ENCODE measurements around the gene EOMES. TPM values are rescaled to one million over a fixed set of nuclear protein-coding genes. Genes with fewer than 3 reads are reported as not detected.

Gene EOMES
- total RNA-seq, 2 donors from 2014 or later: 0.39 to 0.74 TPM

DNA sequence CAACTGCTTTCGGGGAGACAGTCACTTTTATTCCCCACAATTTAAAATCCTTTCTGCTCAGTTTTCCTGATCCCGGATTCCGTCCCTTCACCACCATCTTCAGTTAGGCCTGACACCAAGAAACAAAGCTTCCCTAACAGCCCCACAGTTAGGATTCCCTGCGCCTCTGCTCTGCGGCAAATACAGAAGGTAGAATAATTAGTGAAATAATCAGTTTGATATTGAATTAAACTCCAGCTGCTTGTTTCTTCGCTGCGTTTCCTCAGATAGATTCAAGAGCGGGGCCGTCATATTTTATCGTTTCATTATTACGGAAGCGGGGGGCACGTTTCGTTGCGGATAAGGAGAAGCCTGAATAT lies 1.3 kb upstream of the EOMES start:
- no peak for DNase-seq
- intact Hi-C loops (cut with DNase I): no loop called here
- no peak for ATAC-seq

DNA sequence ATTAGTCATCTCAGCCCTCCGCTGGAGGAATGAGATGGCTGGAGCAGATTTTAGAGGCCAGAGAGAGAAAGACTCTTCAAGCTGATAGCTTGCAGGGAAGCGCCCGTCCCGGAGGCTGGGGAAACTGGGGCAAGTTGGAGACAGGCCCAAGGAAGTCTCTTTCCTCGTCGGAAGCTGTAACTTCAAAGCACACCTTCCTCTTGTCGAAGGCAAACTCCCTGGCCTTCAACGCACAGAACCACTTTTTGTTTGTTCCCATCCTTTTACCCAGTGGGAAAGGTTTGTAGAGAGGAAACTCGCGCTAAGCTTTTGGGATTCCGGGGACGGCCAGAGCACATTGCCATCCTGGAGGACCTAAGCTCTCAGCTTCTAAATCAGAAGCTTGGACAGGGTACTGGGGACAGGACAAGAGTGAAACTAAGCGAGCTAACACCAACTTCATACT lies 900 bp upstream of the EOMES start:
- ATAC-seq: no peak
- no peak for DNase-seq
- intact Hi-C loops (cut with DNase I): no loop called here

DNA sequence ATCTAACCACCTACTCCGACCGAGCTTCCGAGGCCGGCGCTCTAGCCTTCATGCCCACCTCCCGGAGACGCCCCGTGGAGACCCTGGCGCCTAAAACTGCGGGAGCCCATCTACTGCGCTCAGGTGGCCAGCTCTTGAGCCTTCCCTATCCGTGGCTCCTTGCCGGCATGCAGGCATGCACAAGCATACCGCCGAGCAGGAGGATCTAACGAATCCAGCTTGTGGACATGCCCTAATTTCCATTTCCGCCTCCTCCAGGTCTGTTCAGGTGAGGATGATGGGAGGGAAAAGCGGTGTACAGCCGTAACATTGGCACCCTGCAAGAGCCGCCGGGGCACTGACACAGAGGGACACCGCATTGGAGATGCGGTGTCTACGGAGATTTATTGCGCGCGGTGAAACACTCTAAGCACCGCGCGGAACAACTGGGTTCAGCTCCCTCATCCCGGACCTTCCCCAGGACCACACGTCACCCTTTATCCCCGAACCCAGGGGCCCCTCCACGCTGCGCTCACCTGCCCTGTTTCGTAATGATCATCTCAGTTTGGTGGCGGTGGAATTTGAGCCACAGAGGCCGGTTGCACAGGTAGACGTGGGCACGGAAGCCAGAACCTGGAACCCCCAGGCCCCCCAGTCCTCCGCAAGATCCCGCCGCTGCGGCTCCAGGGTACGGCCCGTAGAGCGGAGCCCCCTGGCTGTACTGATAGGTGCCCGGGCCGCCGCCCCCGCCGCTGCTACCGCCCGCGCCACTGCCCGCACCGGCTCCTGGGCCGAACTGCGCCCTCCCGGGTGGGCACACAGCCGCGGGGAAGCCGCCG lies 1.0 kb downstream of the EOMES start:
- intact Hi-C loops (cut with DNase I): no loop called here
- peak in 1 of 2 donors; percentile 10 for ATAC-seq
- DNase-seq: no peak

DNA sequence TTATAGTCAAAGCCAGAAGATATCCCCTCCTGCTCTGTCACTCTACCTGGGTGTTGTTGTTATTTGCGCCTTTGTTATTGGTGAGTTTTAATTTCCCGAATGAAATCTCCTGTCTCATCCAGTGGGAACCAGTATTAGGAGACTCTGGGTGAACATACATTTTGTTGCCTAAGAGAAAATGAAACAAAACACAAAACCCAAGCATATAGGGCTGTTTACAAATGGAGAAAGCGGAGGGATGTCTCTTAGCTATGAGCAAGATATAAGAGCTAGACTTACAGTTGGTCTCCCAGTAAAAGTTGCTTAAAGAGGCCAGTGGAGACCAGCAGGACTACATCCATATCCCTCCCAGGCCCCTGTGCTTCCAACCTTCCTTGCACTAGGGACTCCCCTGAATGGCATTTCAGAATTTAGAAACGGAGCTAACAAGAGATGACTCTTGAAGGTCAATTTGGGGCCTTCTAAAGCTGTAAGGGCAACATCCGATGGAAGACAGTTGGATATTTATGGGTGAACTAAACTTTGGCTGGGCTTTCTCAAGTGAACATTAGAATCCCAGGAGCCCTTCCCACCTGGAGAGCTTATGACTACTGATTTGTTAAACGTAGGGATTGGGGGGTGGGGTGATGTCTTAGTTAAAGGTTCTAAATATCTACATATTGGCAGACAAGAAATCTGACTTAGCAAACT lies 2.7 kb downstream of the EOMES start:
- intact Hi-C loops (cut with DNase I): no loop called here
- ATAC-seq: no peak
- no peak for DNase-seq

DNA sequence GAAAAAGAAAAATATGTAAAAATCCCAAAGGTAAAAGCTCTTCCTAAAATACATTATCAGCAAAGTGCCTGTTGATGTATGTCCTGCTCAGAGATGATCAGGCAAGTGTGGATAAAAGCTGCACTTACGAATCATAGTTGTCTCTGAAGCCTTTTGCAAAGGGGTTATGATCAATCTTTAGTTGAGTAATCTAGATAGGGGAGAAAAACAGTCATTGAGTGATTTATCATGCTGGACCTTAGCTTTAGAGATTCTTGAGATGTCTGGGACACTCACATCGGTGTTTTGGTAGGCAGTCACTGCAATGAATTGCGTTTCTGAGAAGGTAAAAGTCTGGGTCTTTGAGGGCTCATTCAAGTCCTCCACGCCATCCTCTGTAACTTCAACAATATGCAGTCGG lies 3.7 kb downstream of the EOMES start:
- DNase-seq: no peak
- intact Hi-C loops (cut with DNase I): no loop called here
- ATAC-seq: no peak

DNA sequence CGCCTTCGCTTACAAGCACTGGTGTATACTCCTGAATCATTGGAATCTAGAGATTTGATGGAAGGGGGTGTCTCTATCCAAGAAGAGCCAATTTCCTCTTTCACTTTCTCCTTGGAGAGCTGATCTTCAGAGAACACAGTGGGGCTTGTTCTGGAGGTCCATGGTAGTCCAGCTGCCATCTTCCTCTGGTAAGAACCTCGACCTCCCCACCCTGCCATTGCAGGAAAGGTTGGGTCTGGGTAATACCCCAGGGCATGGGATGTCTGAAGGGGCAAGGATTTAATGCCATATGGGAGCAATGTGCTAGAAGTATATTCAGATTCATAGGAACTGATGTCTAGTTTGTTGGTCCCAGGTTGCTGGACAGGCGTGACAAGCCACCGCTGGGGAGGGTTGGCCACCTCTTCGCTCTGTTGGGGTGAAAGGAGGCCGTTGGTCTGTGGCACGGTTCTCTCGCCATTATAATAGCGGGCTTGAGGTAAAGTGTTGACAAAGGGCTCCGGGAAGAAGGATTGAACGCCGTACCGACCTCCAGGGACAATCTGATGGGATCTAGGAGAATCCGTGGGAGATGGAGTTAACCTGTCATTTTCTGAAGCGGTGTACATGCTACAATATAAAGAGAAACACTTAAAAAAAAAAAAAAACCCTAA lies 4.8 kb downstream of the EOMES start:
- ATAC-seq: no peak
- intact Hi-C loops (cut with DNase I): no loop called here
- no peak for DNase-seq

DNA sequence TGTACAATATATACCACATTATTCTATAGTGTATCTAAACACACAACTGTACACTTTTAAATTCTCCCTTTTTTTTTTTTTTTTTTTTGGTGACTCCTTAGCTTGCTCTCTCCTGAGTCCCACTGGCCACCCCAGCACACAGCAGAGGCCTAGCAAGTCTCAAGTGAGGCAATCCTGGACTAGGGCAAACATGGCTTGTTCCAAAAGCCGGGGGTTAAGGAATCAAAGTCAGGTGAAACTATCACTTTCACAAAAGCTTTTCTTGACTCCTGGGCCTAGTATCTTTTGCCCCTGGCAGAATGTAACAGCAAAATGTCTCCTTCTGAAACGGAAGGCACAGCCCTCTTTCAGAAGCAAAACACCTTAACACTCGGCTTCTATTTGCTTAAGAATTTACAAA lies 5.8 kb downstream of the EOMES start:
- intact Hi-C loops (cut with DNase I): no loop called here
- ATAC-seq (no peak), DNase-seq (no peak)

DNA sequence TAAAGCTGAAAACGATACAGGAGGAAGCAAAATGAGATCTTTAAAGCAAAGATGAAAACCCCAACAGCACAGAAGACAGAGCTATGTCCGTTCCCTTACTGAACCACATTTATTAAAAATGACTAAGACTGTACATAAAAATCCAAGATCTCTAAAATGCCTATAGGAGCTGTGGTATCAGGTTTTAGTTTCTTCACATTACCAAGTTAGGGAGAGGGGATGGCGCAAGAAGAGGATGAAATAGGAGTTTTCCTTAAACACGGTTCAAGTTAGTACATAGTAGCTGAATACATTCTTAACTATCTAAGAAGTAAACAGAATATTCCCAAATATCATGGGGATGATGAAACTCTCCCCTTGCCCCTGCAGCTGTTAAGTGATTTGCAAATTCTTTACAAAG lies 6.3 kb downstream of the EOMES start:
- intact Hi-C loops (cut with DNase I): loop anchor here in 1 of 2 donors (2.0 kb wide), 1 partner anchor 613 kb away; no protein-coding TSS in a partner anchor
- DNase-seq (no peak), ATAC-seq (no peak)

DNA sequence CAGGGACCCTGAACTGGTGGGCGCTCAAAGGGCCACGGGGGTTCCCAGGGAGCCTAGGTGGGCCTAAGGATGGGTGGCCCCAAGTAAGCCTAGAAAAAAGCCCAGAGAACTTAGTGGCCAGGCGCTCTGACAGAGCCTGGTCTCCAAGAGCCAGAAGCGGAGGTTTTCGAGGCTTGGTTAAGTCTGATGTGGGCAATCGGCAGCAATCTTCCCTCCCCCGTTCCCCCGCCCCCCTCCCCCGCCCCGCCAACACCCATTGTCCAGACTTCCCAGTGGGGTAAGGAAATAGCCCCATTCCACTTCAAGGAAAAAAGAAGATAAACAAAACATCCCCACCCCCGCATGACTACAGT lies 6.7 kb downstream of the EOMES start:
- intact Hi-C loops (cut with DNase I): loop anchor here in 1 of 2 donors (2.0 kb wide), 1 partner anchor 613 kb away; no protein-coding TSS in a partner anchor

DNA sequence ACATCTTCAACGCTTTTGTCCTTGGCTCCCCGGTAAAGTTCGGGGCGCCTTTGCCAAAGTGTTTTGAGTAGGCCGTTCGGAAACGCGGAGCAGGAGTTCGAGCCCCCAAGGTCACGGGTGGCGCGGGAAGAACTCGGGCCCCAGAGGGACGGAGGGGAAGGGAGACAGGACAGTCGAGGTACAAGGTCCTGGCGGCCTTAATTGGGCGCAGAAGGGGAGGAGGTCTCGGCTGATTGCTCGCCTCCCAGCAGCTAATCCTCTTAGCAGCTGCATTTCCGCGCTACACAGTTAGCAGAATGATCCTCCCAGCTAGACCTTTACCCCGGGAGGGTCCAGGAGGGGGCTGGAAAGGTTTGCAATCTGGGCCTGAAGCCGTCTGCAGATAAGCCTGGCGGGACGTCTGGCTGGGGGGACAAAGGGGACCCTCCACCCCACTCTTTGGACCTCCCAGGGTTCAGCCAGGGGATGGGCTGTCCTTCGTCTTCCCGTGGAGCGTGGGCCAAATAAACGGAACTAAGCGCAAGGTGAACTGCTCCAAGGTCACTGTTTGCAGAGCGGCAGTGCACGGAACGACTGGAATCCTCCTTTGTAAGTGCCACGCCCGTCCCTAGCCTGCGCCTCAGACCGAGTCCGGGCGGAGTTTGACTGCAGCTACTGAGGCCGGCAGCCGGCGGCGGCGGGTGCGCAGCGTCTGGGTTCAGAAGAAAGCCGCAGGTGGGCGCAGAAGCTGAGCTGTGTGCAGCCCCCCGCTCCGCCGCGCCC lies 7.2 kb downstream of the EOMES start:
- ATAC-seq: peak in 1 of 2 donors; percentile 20
- intact Hi-C loops (cut with DNase I): loop anchor here (2.0 to 5.0 kb wide), 2 partner anchors 612 to 614 kb away; no protein-coding TSS in a partner anchor
- DNase-seq: no peak

More for the DNA sequence above, 6.7 kb downstream of the EOMES start:
- DNase-seq (no peak), ATAC-seq (no peak)

DNA sequence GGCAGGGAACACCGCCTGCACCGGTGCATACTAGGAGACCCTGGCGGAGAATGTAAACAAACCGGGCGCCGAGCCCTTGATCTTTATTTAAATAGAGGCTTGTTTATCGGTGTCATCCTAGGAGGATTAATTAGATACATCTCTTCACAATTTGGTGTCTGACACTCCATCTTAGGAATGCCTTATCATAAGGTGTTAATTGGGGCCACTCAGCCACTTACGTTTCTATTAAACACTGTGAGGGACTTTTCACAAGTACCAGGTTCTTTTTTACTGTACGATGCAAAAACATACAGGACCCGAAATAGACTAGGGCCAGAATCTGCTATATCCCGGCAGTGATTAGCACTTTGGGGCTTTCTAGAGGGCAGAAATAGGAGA lies 8.0 kb downstream of the EOMES start:
- intact Hi-C loops (cut with DNase I): loop anchor here (2.0 to 5.0 kb wide), 2 partner anchors 613 to 615 kb away; no protein-coding TSS in a partner anchor
- ATAC-seq: no peak
- no peak for DNase-seq

DNA sequence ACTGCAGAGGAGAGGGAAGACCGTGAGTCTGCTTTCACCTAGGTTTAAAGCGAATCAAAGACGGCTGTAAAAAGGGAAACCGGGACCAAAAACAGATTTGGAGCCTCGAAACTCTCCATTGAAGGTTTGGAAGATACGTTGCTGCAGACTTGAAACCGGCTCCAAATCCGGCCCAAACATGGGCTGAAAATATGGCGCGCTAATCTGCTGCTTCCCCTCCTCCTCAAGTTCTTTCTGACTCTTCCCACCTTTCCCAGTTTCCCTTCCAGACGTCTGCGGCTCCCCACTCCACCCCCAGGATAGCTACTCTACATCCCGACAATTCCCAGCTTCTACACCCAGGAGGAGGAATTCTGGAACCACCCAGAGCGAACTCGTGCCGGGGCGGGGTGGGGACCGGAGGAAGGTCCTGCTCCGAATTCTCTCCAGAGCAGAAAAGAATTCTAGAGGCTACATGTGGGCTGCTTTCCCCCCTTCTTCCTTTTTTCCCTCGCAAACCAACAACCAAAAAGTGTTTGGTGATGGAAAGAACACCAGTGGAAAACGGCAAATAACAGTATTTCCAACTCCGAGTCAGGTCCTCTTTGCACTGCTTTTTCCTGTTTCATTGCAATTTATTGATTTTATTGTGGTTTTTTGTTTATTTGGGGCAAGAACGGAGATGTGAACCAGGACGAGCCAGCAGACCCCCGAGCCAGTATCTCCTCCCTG lies 8.5 kb downstream of the EOMES start:
- intact Hi-C loops (cut with DNase I): loop anchor here (2.0 to 5.0 kb wide), 2 partner anchors 614 to 615 kb away; no protein-coding TSS in a partner anchor
- ATAC-seq (peak in 1 of 2 donors; percentile 13), DNase-seq (no peak)

DNA sequence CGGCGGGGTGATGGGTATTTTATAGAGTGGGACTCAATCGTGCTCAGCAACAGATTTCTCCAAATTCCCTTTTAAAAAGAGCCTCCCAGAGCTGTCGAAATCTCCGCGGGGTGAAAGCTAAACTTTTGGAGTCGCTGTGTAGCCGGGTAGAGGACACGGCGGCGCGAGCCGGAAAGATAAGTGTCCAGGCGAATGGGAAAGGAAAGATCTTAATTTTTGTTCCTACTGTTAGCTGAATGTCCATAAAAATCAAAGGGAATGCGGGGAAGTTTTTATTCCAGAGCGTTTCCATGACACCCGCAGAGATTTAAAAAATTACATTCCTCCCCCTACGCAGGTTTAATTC lies 9.1 kb downstream of the EOMES start:
- ATAC-seq: peak; percentile 33 to 35
- intact Hi-C loops (cut with DNase I): loop anchor here in 1 of 2 donors (5.0 kb wide), 1 partner anchor 614 kb away; no protein-coding TSS in a partner anchor
- DNase-seq: no peak

DNA sequence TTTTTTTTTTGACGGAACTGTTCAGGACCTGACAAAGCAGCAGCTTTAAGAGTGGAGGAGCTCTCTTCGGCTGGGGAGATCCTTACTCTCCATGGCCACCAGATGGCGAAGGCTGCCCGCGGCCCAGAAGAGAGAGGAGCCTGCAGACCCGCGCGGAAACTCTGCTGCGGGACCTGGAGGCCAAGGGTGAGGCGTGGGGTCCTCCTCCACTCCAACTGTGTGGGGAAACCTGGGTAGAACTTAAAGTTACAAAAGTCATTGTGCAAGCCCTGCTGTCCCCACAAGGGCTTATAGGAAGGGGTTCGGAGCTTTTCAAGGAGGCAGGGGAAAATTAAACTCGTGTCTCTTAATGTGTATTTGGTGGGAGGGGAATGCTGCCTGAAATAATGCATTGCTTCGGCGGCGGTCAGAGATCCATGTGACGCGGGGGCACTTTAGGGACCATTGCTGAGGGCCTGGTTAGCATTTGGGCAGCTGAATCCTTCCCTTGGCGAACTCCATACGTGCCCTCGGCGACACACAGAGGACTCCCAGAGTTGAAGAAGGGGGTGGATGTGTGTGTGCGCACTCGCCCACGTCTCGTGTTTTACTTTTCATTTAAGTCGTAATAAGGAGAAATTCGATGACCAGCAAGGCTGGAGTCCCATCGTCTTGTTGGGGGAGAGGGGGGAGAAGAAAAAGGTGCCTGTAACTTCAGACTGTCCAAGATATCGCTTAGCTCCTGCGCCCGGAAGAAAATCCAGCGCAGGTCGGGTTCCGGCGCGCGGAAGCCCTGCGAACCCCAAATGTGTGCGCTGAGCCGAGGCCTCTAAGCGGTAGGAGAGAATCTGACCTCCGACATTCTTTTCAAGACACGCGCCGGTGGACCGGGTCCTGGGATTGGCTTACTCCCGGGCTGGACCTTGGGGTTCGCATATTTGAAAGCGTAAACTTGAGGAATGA lies 9.7 kb downstream of the EOMES start:
- ATAC-seq (peak; percentile 96 to 97), DNase-seq (peak; percentile 85)
- intact Hi-C loops (cut with DNase I): loop anchor here in 1 of 2 donors (5.0 kb wide), 1 partner anchor 615 kb away; no protein-coding TSS in a partner anchor

DNA sequence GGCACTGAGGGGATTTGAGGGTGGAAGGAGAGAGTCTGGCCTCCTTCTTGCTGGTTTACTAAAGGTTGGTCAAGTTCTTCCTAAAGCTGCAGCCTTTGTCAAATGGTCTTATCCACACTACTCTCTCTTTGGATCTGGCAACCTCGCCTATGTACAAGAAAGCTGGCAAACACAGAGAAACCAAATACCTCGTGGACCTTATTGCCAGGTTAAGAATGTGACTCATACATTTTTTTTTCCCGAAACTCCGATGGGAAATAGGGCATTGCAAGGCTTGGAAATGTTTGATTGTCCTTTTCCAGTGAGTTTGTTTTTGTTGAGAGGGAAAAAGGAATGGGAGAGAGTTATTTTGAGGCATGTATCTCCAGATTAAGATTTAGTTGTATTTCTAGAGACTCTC lies 13.9 kb downstream of the EOMES start:
- DNase-seq: no peak
- intact Hi-C loops (cut with DNase I): no loop called here
- ATAC-seq: no peak

DNA sequence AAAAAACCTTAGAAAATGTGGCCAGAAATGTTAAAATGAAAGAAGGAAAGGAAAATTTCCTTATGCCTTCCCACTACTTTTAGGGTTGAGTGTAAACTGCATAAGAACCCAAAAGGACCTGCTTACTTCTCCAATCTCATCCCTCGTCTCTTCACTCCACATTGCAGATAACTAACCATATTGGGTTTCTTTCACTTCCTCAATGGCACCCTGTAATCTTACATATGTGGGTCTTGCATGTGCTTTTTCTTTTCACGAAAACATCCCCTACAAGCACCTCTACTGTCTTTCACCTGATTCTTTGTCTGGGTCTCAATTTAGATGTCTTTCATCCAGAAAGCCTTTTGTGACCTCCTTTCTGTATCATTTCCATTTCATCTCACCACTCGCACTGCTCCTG lies 23.1 kb downstream of the EOMES start:
- intact Hi-C loops (cut with DNase I): no loop called here
- no peak for ATAC-seq

DNA sequence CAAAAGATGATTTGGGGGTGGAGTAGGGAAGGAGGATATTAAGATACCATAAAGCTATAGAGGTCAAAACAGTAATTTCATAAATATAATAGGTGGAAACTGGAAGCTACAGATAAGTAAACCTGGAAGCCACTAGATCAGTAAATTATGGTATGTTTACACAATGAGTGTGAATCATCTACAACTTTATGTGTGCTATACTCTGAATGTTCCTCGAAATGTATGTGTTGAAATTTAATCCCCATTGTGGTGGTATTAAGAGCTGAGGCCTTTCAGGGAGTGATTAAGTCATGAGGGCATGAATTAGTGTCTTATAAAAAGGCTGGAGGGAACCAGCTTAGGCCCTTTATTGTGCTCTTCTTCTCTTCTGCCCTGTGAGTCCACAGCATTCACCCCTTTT lies 25.2 kb downstream of the EOMES start:
- no peak for DNase-seq
- no peak for ATAC-seq
- intact Hi-C loops (cut with DNase I): no loop called here

More for the DNA sequence above, 23.1 kb downstream of the EOMES start:
- DNase-seq: no peak
